WERI-Rb-1 (cell line): Measurements from ENCODE around the gene ATP8A2.

ENCODE experiments used
- DNase-seq: peaks from one replicate; pipeline ENCODE4 v3.0.0-alpha.2; 2020
- H3K27ac ChIP-seq: fragments of 250-450 bp; sonication (Bioruptor Pico); 2 replicates; pipeline ENCODE4 v1.5.1; 2020; ENCODE audit warnings: mild to moderate bottlenecking, moderate library complexity
- H3K27me3 ChIP-seq: fragments of 250-450 bp; sonication (Bioruptor Pico); 2 replicates; pipeline ENCODE4 v1.5.1; 2021; ENCODE audit warnings: mild to moderate bottlenecking, low read depth, moderate library complexity; ENCODE audit not compliant: insufficient read depth, severe bottlenecking
- H3K36me3 ChIP-seq: fragments of 250-450 bp; sonication (Bioruptor Pico); 2 replicates; pipeline ENCODE4 v1.5.1; 2020; ENCODE audit warnings: mild to moderate bottlenecking, moderate library complexity
- H3K4me3 ChIP-seq: 2 replicates; pipeline ENCODE4 v1.5.1; 2011; ENCODE audit warnings: low read depth, mild to moderate bottlenecking, control low read depth, low read length
- H3K9me3 ChIP-seq: fragments of 250-450 bp; sonication (Bioruptor Pico); 2 replicates; pipeline ENCODE4 v1.5.1; 2021; ENCODE audit warnings: mild to moderate bottlenecking, moderate library complexity; ENCODE audit not compliant: severe bottlenecking
- TF ChIP-seq, protein P1 (sequence below): IDR thresholded peaks from 2 replicates; pipeline ENCODE4 v1.5.1; 2011; ENCODE audit warnings: low read depth, mild to moderate bottlenecking, control low read depth, inconsistent platforms, low read length

The ATP8A2 gene

DNA sequence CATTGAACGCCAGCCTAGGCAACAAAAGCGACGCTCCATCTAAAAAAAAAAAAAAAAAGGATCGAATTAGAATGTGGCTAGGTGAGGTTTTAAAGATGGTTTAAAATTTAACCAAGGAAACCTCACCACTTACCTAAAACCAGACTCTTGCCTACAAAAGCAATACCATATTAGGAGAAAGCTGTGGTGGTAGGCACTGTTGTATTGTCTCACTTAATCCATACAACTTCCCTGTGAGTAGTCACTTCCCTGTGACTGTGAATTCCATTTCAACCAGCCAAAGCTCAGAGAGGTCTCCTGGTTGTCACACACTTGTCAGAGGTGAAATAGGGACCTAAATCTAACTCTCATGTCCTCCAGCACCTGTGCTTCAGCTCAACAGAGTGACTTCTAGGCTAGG, 664.6 kb downstream of the ATP8A2 start:
- no peak overlapping the region for H3K27ac ChIP-seq
- no peak for DNase-seq
- H3K9me3 ChIP-seq, result peaks cover 6% of the 10 kb centered on the region
- TF ChIP-seq, protein P1, sequence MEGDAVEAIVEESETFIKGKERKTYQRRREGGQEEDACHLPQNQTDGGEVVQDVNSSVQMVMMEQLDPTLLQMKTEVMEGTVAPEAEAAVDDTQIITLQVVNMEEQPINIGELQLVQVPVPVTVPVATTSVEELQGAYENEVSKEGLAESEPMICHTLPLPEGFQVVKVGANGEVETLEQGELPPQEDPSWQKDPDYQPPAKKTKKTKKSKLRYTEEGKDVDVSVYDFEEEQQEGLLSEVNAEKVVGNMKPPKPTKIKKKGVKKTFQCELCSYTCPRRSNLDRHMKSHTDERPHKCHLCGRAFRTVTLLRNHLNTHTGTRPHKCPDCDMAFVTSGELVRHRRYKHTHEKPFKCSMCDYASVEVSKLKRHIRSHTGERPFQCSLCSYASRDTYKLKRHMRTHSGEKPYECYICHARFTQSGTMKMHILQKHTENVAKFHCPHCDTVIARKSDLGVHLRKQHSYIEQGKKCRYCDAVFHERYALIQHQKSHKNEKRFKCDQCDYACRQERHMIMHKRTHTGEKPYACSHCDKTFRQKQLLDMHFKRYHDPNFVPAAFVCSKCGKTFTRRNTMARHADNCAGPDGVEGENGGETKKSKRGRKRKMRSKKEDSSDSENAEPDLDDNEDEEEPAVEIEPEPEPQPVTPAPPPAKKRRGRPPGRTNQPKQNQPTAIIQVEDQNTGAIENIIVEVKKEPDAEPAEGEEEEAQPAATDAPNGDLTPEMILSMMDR, result no peak
- no peaks in the 10 kb centered on the region for H3K36me3 ChIP-seq
- H3K27me3 ChIP-seq, result no peaks in the 10 kb centered on the region
- H3K4me3 ChIP-seq, result no peak overlapping the region

DNA sequence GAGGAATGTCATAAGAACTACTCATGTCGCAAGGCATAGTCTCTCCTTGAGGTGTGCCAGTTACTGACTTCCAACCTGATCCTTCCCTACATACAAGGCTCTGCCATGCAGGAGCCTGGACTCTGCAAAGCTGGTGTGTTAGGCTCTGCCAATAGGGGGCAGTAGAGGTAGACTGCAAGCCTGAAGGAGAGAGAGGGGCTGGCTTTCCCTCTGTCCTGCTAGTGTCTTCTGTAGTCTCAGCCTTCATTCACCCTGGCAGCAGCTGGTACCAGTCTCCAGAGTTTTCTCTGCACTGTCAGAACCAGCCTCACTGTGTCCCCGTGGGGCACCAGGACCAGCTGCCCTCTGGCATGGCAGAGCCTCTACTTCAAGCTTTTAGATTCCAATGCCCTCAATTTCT, 665.5 kb downstream of the ATP8A2 start:
- TF ChIP-seq, protein P1, result peak; percentile 98
- Histone ChIP-seq H3K27ac (no peak overlapping the region), H3K9me3 (peaks cover 6% of the 10 kb centered on the region), H3K27me3 (no peaks in the 10 kb centered on the region), H3K4me3 (no peak overlapping the region), H3K36me3 (no peaks in the 10 kb centered on the region)
- DNase-seq, result peak; percentile 69

DNA sequence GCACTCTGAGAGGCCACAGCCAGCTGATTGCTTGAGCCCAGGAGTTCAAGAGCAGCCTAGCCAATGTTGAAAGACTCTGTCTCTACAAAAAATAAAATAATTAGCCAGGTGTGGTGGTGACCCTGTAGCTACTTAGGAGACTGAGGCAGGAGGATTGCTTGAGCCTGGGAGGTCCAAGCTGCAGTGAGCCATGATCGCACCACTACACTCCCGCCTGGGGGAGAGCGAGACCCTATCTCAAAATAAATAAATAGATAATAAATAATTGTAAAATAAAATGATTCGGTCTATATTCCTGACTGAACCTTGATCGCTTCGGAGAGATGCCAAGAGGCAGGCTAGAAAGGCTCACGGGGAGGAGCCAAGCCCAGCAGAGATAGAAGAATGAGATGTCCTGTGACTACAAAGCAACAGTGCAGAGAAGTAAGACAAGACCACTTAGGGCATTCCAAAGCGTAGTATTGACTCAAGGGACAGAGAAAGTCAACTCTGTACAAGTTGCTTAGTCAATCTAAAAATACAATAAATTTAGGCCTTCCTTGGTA, 667.2 kb downstream of the ATP8A2 start:
- DNase-seq, result no peak
- Histone ChIP-seq H3K27me3 (no peaks in the 10 kb centered on the region), H3K4me3 (no peak overlapping the region), H3K9me3 (peaks cover 6% of the 10 kb centered on the region), H3K27ac (no peak overlapping the region), H3K36me3 (no peaks in the 10 kb centered on the region)
- TF ChIP-seq, protein P1, result no peak

DNA sequence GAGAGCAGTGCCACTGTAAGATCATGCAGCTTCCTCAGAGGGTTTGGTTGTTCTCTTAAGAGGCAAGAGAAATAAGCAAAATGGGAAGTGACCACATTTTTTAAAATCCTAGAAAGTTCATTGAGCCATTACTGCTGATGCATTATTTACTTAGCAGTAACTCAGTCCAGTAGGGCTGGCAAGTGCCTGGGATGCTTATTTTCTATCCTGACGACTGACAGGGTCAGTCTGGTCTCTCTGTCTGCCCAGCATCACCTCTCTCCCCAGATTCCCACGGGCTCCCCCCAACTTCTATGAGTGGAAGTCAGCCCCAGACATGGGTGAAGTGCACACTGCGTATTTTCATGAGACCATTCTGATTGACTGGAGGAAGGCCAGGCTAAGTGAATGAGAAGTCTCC, 669.7 kb downstream of the ATP8A2 start:
- Histone ChIP-seq H3K27me3 (no peaks in the 10 kb centered on the region), H3K9me3 (no peaks in the 10 kb centered on the region), H3K27ac (no peak overlapping the region), H3K4me3 (no peak overlapping the region), H3K36me3 (no peaks in the 10 kb centered on the region)
- TF ChIP-seq, protein P1, result no peak
- DNase-seq, result no peak

DNA sequence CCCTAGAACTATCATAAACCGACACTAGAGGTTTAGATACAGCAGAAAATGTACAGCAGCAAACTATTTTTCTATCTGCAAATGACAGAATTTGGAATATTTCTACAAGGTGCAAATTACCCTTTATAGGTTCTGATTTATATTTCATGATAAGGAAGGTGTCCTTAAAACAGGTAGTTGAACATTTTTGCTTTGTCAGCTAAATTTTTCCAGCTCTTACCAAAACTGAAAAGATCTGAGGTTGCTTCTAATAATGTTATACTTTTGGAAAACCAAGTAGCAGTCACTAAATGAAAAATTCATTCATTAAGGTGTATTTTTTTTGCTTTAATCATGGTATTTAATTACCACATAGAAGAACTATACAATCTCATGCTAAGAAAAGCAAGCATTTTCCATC, 671.0 kb downstream of the ATP8A2 start:
- H3K27me3 ChIP-seq, result no peaks in the 10 kb centered on the region
- no peak overlapping the region for H3K4me3 ChIP-seq
- DNase-seq, result no peak
- H3K27ac ChIP-seq, result no peak overlapping the region
- no peaks in the 10 kb centered on the region for H3K9me3 ChIP-seq
- no peaks in the 10 kb centered on the region for H3K36me3 ChIP-seq
- TF ChIP-seq, protein P1, result no peak

DNA sequence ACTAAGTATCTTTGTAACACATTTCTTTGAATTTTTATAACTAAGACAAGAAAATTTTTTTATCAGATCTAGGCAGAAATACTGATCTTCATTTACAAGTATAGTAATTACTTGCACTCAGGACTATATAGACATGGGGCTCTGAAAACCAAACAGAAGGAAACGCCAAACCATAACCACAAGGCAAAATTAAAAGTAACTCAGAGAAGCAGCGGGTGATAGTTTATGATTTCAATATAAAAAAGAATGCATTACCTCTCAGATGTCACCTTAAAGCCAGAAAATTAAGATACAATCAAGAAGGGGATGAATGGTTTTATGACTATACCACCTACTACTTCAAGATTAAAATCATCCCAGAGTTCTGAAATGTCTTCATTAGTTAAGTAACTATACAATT, 673.4 kb downstream of the ATP8A2 start:
- Histone ChIP-seq H3K27ac (no peak overlapping the region), H3K9me3 (no peaks in the 10 kb centered on the region), H3K36me3 (no peaks in the 10 kb centered on the region), H3K27me3 (peaks cover 14% of the 10 kb centered on the region), H3K4me3 (no peak overlapping the region)
- DNase-seq, result no peak
- TF ChIP-seq, protein P1, result no peak
